ENCODE data around the gene BSCL2. TPM values are rescaled to one million over a fixed set of nuclear protein-coding genes. Genes with fewer than 3 reads are reported as not detected.
A peak's percentile ranks its signal among the peaks of the same experiment; 100 is the strongest.

The BSCL2 gene
- total and polyA plus RNA-seq, 2 of the 13 experiments (the other 11 are each of a cell fraction or from before 2014, with no cell fraction given), result 19.5 to 21.1 TPM

DNA sequence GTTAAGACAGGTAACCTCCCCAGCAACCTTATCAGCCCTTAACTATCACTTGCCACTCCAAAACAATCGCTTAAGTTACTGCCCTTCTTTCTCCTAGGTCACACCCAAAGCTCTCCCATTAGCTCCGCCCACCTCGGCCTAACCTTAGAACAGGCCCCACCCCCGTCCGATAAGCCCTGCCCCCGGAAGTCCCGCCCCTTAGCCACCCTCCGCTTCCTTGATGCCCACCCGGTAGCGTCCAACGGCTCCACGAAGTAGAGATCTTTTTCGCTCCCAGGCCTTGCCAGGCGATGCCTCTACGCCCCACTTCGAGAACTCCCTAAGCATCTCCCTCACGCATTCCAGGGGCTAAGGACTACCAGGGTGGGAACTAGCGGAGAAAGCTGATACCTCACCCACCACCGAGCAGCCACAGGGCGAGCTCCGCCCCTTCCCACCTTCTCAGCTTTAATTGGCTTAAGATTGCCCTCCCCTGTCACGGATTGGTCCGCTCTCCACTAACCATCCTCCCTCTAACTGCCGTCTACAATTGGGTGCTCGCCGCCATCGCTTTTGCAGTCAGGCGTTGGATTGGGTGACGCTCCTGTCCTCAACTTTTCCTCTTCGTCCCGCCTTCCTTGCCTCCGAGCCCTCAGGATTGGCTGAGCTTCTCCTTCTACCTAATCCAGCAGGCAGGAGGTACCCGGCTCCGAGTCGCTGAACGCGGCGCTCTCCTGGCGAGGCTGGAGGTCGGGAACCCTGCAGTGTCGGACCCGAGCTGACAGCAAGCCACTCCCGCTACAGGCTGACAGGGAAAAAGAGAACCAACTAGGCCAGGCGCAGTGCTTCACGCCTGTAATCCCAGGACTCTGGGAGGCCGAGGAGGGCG, 46.7 kb upstream of the BSCL2 start, which contains the start of gene ZBTB3:
Gene ZBTB3, minus strand, starts transcription at position 425 of the 868 bp plus-strand sequence. CDS start 496 bp downstream, outside the sequence.
- Histone ChIP-seq H3K27me3 (ENCODE audit: control insufficient read depth in 1 of 2, insufficient read depth in 2 of 2, low read length in 2 of 2) (no peaks in the 10 kb centered on the region), H3K9me3 (ENCODE audit: low read length) (no peaks in the 10 kb centered on the region), H3K36me3 (replicated peaks in 1 of 2; ENCODE audit: control insufficient read depth in 1 of 2, insufficient read depth in 2 of 2, low read length in 2 of 2) (peaks cover 6 to 8% of the 10 kb centered on the region in 2 experiments; a peak in 3 of 5 replicates), H3K9ac (ENCODE audit: insufficient read depth, low read depth, low read length) (peak within 1 kb of the TSS; percentile 79), H3K4me3 (replicated peaks in 1 of 3; ENCODE audit: insufficient read depth in 1 of 3, low read depth in 2 of 3, low read length in 3 of 3) (peak within 1 kb of the TSS; percentile 55 to 86 (median 81)), H3K4me2 (ENCODE audit: low read depth, low read length) (peak within 1 kb of the TSS; percentile 82), H3K79me2 (ENCODE audit: insufficient read depth, low read length) (no peaks in the 10 kb centered on the region), H3K27ac (ENCODE audit: extremely low read length, insufficient read depth, low read length) (peak within 1 kb of the TSS; percentile 75), H4K20me1 (ENCODE audit: insufficient read depth, low read length) (no peaks in the 10 kb centered on the region), H3K4me1 (ENCODE audit: insufficient read depth, low read length) (peaks cover 35% of the 10 kb centered on the region), H2AFZ (ENCODE audit: low read length) (peak within 1 kb of the TSS; percentile 67)
- CTCF ChIA-PET (ENCODE audit: low intra/inter-chr PET ratio, low total read pairs), result no interaction called here
- no TSS peak for BruUV-seq (replicated peaks)
- under 1% methylated on average over 40 of the region's 47 CpGs for WGBS (ENCODE audit: low lambda C conversion rate)
- DNase-seq (ENCODE audit: low spot score), result peak; percentile 99
- POLR2A ChIA-PET, result interaction anchor here (0.5 to 4.4 kb wide), 44 partner anchors 9 to 248 kb away, joined by 3 to 129 read pairs (median 6); partner anchors contain the start of genes AHNAK, B3GAT3, C11orf98 and CSKMT
- intact Hi-C loops (cut with micrococcal nuclease; ENCODE audit: unreplicated experiment), result no loop called here
- in situ Hi-C loops (cut with HindIII; ENCODE audit: extremely low pct_ligation_motif_present, low pct_unique_long_range_greater_than_20kb), result no loop called here
- FAIRE-seq, result peak; percentile 100
- ATAC-seq, result peak; percentile 96
- TF ChIP-seq, protein P1, sequence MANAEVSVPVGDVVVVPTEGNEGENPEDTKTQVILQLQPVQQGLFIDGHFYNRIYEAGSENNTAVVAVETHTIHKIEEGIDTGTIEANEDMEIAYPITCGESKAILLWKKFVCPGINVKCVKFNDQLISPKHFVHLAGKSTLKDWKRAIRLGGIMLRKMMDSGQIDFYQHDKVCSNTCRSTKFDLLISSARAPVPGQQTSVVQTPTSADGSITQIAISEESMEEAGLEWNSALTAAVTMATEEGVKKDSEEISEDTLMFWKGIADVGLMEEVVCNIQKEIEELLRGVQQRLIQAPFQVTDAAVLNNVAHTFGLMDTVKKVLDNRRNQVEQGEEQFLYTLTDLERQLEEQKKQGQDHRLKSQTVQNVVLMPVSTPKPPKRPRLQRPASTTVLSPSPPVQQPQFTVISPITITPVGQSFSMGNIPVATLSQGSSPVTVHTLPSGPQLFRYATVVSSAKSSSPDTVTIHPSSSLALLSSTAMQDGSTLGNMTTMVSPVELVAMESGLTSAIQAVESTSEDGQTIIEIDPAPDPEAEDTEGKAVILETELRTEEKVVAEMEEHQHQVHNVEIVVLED (CRISPR knock-in tag; IDR thresholded peaks at IDR 0.05; ENCODE audit: borderline replicate concordance), result 0 out of 2 replicates have a peak, but pooled peaks have one; percentile 25
- peak; percentile 67 for TF ChIP-seq RBFOX2 (IDR thresholded peaks at IDR 0.05; ENCODE audit: low read depth, low read length)
- 0 out of 2 replicates have a peak, but pooled peaks have one; percentile 30 for TF ChIP-seq ZNF337 (CRISPR knock-in tag; IDR thresholded peaks at IDR 0.05; ENCODE audit: borderline replicate concordance, low read depth)
- peak; percentile 93 for TF ChIP-seq ASH2L (IDR thresholded peaks at IDR 0.05; ENCODE audit: insufficient read length, low read depth, low read length)
- TF ChIP-seq CREM (IDR thresholded peaks at IDR 0.05), result peak; percentile 62; the same call in 1 of the 2 replicates
- no peak for TF ChIP-seq CREM (CRISPR knock-in tag; IDR thresholded peaks at IDR 0.05)
- TF ChIP-seq PHB2 (IDR thresholded peaks at IDR 0.05; ENCODE audit: partially characterized antibody), result no peak
- peak; percentile 82; the same call in 1 of the 2 replicates for TF ChIP-seq ELF4 (CRISPR knock-in tag; IDR thresholded peaks at IDR 0.05; ENCODE audit: borderline replicate concordance)
- peak; percentile 78 for TF ChIP-seq SALL1 (CRISPR knock-in tag; IDR thresholded peaks at IDR 0.05)
- TF ChIP-seq FOXA3 (CRISPR knock-in tag; IDR thresholded peaks at IDR 0.05), result 0 out of 2 replicates have a peak, but pooled peaks have one; percentile 16
- TF ChIP-seq ISL2 (CRISPR knock-in tag; IDR thresholded peaks at IDR 0.05), result no peak
- TF ChIP-seq RFXAP (CRISPR knock-in tag; IDR thresholded peaks at IDR 0.05; ENCODE audit: borderline replicate concordance), result 0 out of 2 replicates have a peak, but pooled peaks have one; percentile 62
- TF ChIP-seq ELF3 (CRISPR knock-in tag; IDR thresholded peaks at IDR 0.05), result peak; percentile 43; the same call in 1 of the 2 replicates
- TF ChIP-seq ZNF598 (CRISPR knock-in tag; IDR thresholded peaks at IDR 0.05; ENCODE audit: borderline replicate concordance), result 0 out of 2 replicates have a peak, but pooled peaks have one; percentile 14
- no peak for TF ChIP-seq SOX6 (IDR thresholded peaks at IDR 0.05)
- TF ChIP-seq SOX6 (CRISPR knock-in tag; IDR thresholded peaks at IDR 0.05), result peak; percentile 33
- no peak for TF ChIP-seq NFKBIZ (CRISPR knock-in tag; IDR thresholded peaks at IDR 0.05)
- peak; percentile 80 for TF ChIP-seq ELF1 (CRISPR knock-in tag; IDR thresholded peaks at IDR 0.05)

All from HepG2 (cell line).